Loucy (cell line): ENCODE measurements around the gene THY1.
"Not testable (repeated sequence)": the region's sequence is repeated elsewhere in the genome, so short reads cannot be mapped to it uniquely, and the experiment has no call there.

Experiments
- H2AFZ ChIP-seq: fragments of 200-600 bp; sonication (generic); 2 replicates; pipeline ENCODE4 v1.6.0; 2016; ENCODE audit warnings: antibody characterized with exemption, mild to moderate bottlenecking, low read length, moderate library complexity
- H3F3A ChIP-seq: fragments of 200-600 bp; 2 replicates; pipeline ENCODE4 v1.6.0; 2016; ENCODE audit warnings: antibody characterized with exemption, low read depth, mild to moderate bottlenecking
- H3K27me3 ChIP-seq: fragments of 200-600 bp; sonication (generic); 2 replicates; pipeline ENCODE4 v1.6.1; 2014; ENCODE audit warnings: low read length, mild to moderate bottlenecking; ENCODE audit not compliant: insufficient read depth, poor library complexity, severe bottlenecking
- H3K36me3 ChIP-seq: fragments of 200-600 bp; sonication (generic); 2 replicates; pipeline ENCODE4 v1.6.1; 2016; ENCODE audit warnings: low read length; ENCODE audit not compliant: insufficient read depth
- H3K4me1 ChIP-seq: fragments of 200-600 bp; sonication (generic); 2 replicates; pipeline ENCODE4 v1.5.1; 2014; ENCODE audit warnings: low read length, mild to moderate bottlenecking; ENCODE audit not compliant: insufficient read depth, poor library complexity, severe bottlenecking
- H3K4me2 ChIP-seq: fragments of 200-600 bp; sonication (generic); 2 replicates; pipeline ENCODE4 v1.6.0; 2014; ENCODE audit warnings: antibody characterized with exemption, low read length, low read depth, mild to moderate bottlenecking; ENCODE audit not compliant: poor library complexity, severe bottlenecking
- H3K4me3 ChIP-seq: fragments of 200-600 bp; sonication (generic); 2 replicates; pipeline ENCODE4 v1.5.1; 2014; ENCODE audit warnings: low read length, mild to moderate bottlenecking, mixed read lengths; ENCODE audit not compliant: poor library complexity, severe bottlenecking
- H3K79me2 ChIP-seq: fragments of 200-600 bp; sonication (generic); 2 replicates; pipeline ENCODE4 v1.6.1; 2014; ENCODE audit warnings: low read length; ENCODE audit not compliant: insufficient read depth
- H3K9ac ChIP-seq: fragments of 200-600 bp; sonication (generic); 2 replicates; pipeline ENCODE4 v1.6.0; 2014; ENCODE audit warnings: mild to moderate bottlenecking, low read depth, low read length, moderate library complexity; ENCODE audit not compliant: poor library complexity, severe bottlenecking
- H3K9me2 ChIP-seq: fragments of 200-600 bp; sonication (generic); replicated peaks from 2 replicates; pipeline ENCODE4 v1.6.1; 2016; ENCODE audit warnings: low read depth, low read length, mixed read lengths
- H3K9me3 ChIP-seq: fragments of 200-600 bp; sonication (generic); 2 replicates; pipeline ENCODE4 v1.6.1; 2014; ENCODE audit warnings: mild to moderate bottlenecking, antibody characterized with exemption, low read length, low read depth; ENCODE audit not compliant: insufficient read depth
- H4K20me1 ChIP-seq: fragments of 200-600 bp; sonication (generic); 2 replicates; pipeline ENCODE4 v1.6.0; 2014; ENCODE audit warnings: antibody characterized with exemption, low read length, mild to moderate bottlenecking; ENCODE audit not compliant: insufficient read depth, poor library complexity, severe bottlenecking
- EZH2phosphoT487 ChIP-seq: fragments of 200-600 bp; IDR thresholded peaks from 2 replicates; pipeline ENCODE4 v1.6.1; 2018; ENCODE audit warnings: antibody characterized with exemption, mild to moderate bottlenecking, moderate library complexity, borderline replicate concordance
- TF ChIP-seq, protein P1 (sequence below): fragments of 200-600 bp; sonication (generic); conservative IDR thresholded peaks from 2 replicates; pipeline ENCODE4 v1.5.1; 2014; ENCODE audit warnings: mild to moderate bottlenecking, antibody characterized with exemption, low read length

The THY1 gene

DNA sequence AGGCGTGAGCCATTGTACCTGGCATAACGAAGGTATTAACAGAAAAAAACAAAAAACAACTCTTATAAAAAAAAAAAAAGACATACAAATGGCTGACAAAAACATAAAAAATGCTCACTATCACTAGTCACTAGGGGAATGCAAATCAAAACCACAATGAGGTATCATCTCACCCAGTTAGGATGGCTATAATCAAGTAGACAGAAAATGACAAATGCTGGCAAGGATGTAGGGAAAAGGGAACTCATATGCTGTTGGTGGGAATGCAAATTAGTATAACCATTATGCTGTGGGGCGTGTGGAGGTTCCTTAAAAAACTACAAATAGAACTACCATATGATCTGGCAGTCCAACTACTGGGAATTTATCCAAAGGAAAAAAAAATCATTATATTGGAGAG, 17.0 kb downstream of the THY1 start:
- H3K9ac ChIP-seq, result no peak overlapping the region
- H3K4me3 ChIP-seq, result no peak overlapping the region
- no peaks in the 10 kb centered on the region for H3K9me2 ChIP-seq
- H4K20me1 ChIP-seq, result no peaks in the 10 kb centered on the region
- no peaks in the 10 kb centered on the region for H3K36me3 ChIP-seq
- H3K27me3 ChIP-seq, result peaks cover 4% of the 10 kb centered on the region
- no peak for TF ChIP-seq EZH2phosphoT487
- TF ChIP-seq, protein P1, sequence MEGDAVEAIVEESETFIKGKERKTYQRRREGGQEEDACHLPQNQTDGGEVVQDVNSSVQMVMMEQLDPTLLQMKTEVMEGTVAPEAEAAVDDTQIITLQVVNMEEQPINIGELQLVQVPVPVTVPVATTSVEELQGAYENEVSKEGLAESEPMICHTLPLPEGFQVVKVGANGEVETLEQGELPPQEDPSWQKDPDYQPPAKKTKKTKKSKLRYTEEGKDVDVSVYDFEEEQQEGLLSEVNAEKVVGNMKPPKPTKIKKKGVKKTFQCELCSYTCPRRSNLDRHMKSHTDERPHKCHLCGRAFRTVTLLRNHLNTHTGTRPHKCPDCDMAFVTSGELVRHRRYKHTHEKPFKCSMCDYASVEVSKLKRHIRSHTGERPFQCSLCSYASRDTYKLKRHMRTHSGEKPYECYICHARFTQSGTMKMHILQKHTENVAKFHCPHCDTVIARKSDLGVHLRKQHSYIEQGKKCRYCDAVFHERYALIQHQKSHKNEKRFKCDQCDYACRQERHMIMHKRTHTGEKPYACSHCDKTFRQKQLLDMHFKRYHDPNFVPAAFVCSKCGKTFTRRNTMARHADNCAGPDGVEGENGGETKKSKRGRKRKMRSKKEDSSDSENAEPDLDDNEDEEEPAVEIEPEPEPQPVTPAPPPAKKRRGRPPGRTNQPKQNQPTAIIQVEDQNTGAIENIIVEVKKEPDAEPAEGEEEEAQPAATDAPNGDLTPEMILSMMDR, result no peak
- no peak overlapping the region for H2AFZ ChIP-seq
- H3F3A ChIP-seq, result no peaks in the 10 kb centered on the region
- H3K4me2 ChIP-seq, result no peak overlapping the region
- H3K4me1 ChIP-seq, result no peaks in the 10 kb centered on the region
- H3K79me2 ChIP-seq, result no peaks in the 10 kb centered on the region
- H3K9me3 ChIP-seq, result no peaks in the 10 kb centered on the region

DNA sequence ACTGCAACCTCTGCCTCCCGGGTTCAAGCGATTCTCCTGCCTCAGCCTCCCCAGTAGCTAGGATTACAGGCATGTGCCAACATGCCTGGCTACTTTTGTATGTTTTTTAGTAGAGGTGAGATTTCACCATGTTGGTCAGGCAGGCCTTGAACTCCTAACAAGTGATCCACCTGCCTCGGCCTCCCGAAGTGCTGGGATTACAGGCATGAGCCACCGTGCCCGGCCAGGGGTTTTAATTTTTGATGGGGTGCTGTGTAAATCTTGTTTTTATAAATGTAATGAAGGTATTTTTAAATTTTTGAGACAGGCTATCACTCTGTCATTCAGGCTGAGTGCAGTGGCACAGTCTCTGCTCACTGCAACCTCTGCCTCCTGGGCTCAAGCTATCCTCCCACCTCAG, 17.5 kb downstream of the THY1 start:
- H3K9me2 ChIP-seq, H3K36me3 ChIP-seq, H3K4me3 ChIP-seq, H2AFZ ChIP-seq, H3K79me2 ChIP-seq, H3K27me3 ChIP-seq, H3K4me1 ChIP-seq, H3K9ac ChIP-seq, H4K20me1 ChIP-seq, H3F3A ChIP-seq, H3K4me2 ChIP-seq, H3K9me3 ChIP-seq: not testable (repeated sequence)

DNA sequence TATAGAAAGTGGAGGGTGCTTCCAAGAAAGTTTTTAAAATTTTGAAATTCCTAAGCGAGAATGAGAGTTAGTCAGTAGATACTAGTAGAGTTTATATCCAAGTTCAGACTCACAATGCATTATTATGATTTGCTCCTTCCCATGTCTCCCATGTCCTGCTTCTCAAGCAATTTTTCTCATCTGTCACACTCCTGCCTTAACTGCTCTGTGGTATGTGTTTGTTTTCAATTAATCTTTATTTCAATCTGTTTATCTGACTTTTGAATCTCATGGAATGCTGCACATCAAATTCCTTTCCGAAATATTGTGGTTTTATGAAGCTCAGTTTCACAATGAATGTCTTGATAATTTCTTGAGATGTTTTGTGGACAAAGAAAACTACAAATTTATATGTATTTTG, 18.1 kb downstream of the THY1 start:
- TF ChIP-seq EZH2phosphoT487, result no peak
- TF ChIP-seq, protein P1, result no peak
- peaks cover 5% of the 10 kb centered on the region for H3K27me3 ChIP-seq
- H2AFZ ChIP-seq, result no peak overlapping the region
- no peak overlapping the region for H3K9ac ChIP-seq
- no peaks in the 10 kb centered on the region for H3K9me2 ChIP-seq
- H3K9me3 ChIP-seq, result no peaks in the 10 kb centered on the region
- no peak overlapping the region for H3K4me3 ChIP-seq
- no peaks in the 10 kb centered on the region for H4K20me1 ChIP-seq
- H3K4me1 ChIP-seq, result no peaks in the 10 kb centered on the region
- no peaks in the 10 kb centered on the region for H3K36me3 ChIP-seq
- H3F3A ChIP-seq, result no peaks in the 10 kb centered on the region
- H3K79me2 ChIP-seq, result no peaks in the 10 kb centered on the region
- H3K4me2 ChIP-seq, result no peak overlapping the region

DNA sequence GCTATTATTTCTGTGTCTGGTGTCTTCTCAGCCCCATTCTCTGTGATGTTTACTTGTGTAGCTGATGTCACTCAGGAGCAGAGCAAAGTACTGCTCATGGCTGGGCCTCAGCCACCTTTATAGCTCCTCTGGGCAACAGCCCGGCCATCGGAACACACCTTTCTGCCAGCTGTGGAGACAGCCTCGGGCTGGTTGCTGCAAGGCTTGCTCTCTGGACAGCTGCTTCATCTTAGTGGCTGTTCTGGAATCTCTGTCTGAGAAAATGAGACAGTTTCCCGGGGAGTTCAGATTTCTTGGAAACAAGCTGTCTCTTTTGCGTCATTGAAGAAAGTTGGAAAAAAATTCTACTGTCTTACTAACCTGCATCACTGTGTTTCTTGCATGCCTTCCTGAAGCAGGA, 20.0 kb downstream of the THY1 start:
- Histone ChIP-seq H2AFZ (no peak overlapping the region), H3K36me3 (no peaks in the 10 kb centered on the region), H3K9ac (no peak overlapping the region), H3K9me2 (no peaks in the 10 kb centered on the region), H3K27me3 (peaks cover 5% of the 10 kb centered on the region), H3K79me2 (no peaks in the 10 kb centered on the region), H3K4me2 (no peak overlapping the region), H3F3A (no peaks in the 10 kb centered on the region), H3K4me1 (no peaks in the 10 kb centered on the region), H4K20me1 (no peaks in the 10 kb centered on the region), H3K9me3 (peaks cover 5% of the 10 kb centered on the region; the same call in 1 of the 2 replicates), H3K4me3 (no peak overlapping the region)
- TF ChIP-seq EZH2phosphoT487, result no peak
- TF ChIP-seq, protein P1, result no peak
